ENCODE measurements around the gene TNFAIP3.

DNA sequence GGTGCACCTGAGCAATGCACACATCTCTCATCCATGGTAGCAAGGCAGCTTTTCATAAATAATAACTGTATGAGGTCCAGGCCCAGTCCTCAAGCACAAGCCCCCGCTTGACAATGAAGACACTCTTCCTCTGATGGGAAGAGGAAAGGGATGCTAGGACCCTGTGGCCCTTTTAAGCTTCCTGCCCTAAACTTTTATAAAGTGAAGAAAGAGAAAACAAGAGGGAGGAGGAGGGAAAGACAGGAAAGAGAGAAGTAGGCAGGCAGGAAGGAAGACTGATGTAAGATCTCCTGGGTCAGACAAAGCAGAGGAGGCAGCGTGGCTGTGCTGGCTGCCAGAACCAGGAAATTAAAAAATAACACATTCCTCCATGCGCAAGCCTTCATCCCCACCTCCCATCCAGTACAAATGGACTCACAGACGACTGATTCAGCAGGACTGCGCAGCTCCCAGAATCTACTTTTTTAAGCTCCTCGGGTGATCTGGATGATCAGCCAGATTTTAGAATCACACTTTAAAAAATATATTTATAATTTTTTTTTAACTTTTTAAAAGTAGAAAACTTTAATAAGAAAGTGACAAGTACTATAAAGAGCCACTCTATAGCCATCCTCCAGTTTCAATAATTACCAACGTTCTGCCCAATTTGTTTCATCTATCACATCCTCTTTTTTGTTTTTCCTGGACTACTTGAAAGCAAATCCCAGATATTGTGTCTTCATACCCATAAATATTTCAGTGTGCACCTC, 16.5 kb downstream of the TNFAIP3 start:
- TF ChIP-seq, protein P1, sequence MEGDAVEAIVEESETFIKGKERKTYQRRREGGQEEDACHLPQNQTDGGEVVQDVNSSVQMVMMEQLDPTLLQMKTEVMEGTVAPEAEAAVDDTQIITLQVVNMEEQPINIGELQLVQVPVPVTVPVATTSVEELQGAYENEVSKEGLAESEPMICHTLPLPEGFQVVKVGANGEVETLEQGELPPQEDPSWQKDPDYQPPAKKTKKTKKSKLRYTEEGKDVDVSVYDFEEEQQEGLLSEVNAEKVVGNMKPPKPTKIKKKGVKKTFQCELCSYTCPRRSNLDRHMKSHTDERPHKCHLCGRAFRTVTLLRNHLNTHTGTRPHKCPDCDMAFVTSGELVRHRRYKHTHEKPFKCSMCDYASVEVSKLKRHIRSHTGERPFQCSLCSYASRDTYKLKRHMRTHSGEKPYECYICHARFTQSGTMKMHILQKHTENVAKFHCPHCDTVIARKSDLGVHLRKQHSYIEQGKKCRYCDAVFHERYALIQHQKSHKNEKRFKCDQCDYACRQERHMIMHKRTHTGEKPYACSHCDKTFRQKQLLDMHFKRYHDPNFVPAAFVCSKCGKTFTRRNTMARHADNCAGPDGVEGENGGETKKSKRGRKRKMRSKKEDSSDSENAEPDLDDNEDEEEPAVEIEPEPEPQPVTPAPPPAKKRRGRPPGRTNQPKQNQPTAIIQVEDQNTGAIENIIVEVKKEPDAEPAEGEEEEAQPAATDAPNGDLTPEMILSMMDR (IDR thresholded peaks at IDR 0.05): no peak
- peak in 1 of 2 donors; percentile 17 for TF ChIP-seq POLR2AphosphoS5 (IDR thresholded peaks at IDR 0.05)
- no peak for TF ChIP-seq POLR2A (IDR thresholded peaks at IDR 0.05; ENCODE audit: low read depth)
- no peak for TF ChIP-seq EP300 (IDR thresholded peaks at IDR 0.05)

Measured in esophagus muscularis mucosa (tissue), 4 donors.